ENCODE results near the gene NTN3.

DNA sequence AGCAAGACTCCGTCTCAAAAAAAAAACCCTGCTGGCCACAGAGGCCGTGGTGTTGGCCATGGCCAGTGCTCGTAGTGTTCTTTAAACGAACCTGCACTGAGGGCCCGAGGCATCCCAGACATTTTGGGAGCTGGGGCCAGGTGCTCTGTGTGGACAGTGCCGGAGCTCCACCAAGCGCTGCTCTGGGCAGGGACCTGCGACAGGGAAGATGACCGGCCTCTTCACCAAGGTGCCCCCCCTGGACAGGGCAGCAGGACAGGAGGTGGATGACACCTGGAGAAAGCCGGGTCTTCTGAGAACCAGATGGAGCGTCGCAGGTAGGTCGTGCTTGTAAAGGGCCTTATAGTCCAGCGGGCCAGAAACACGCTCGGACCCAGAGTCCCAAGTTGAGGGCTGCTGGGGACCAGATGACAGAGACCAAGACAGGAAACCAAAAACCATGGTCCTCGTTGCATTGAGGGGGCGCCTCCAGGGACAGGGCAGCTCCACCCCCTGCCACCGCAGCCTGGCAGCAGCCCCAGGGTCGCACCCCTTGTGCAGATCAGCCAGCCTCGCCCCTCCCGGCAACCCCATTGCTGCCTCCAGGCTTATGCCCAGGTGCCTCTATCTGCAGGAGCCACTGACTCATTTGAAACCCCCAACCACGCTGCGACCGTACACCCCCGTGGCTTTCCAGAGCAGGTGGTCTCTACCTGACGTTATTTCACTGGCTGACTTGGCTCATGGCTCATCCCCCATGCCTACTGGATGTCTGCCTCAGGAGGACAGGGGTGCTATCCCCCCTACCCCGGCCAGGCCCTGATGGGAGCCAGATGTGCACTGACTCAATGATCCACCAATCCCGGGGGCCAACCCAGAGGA lies 4.2 kb upstream of the NTN3 start:
- TF ChIP-seq, protein P1, sequence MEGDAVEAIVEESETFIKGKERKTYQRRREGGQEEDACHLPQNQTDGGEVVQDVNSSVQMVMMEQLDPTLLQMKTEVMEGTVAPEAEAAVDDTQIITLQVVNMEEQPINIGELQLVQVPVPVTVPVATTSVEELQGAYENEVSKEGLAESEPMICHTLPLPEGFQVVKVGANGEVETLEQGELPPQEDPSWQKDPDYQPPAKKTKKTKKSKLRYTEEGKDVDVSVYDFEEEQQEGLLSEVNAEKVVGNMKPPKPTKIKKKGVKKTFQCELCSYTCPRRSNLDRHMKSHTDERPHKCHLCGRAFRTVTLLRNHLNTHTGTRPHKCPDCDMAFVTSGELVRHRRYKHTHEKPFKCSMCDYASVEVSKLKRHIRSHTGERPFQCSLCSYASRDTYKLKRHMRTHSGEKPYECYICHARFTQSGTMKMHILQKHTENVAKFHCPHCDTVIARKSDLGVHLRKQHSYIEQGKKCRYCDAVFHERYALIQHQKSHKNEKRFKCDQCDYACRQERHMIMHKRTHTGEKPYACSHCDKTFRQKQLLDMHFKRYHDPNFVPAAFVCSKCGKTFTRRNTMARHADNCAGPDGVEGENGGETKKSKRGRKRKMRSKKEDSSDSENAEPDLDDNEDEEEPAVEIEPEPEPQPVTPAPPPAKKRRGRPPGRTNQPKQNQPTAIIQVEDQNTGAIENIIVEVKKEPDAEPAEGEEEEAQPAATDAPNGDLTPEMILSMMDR (conservative IDR thresholded peaks at IDR 0.05; ENCODE audit: low read length), result no peak
- no peak for TF ChIP-seq EZH2phosphoT487 (IDR thresholded peaks at IDR 0.05; ENCODE audit: borderline replicate concordance)

Measured in Loucy (cell line).